NCI-H2227 treated with DMSO at 0.1 percent for 48 hours (cell line): ENCODE data around the gene PRIMPOL.
"Not testable (repeated sequence)": the region's sequence is repeated elsewhere in the genome, so short reads cannot be mapped to it uniquely, and the experiment has no call there.

Experiments used
- DNase-seq: peaks from one replicate; lab custom pipeline; 2025; lab: John Stamatoyannopoulos, UW

PRIMPOL gene

DNA sequence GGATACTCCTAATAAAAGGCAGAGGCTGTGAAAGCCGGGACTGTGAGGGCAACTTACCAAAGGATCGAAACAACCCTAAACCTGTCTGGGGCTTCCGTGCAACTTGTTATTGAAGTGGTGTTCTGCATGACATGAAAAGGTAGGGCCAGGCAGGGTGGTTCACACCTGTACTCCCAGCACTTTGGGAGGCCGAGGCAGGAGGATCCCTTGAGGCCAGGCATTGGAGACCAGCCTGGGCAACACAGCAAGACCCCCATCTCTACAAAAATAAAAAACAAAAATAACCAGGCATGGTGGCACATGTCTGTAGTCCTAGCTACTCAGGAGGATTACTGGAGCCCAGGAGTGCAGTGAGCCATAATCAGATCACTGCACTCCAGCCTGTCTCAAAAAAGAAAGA, 12.6 kb upstream of the PRIMPOL start:
- no peak for DNase-seq

DNA sequence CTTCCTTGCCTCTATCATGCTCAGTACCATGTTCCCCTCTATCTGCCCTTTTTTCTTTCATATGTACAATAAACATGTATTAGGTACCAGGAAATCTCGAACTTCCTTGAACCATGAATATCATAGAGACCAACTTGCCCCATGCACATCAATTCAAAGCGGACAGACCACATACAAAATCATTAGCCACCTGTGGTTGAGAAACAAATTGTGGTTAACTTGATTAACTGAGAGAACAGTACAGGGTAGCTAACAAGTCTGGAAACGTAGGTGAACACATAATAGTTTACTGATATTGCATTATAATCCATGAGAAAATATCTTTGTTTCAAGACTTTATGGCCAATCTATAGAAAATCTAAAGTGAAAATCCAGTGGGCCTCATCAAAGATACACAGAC, 8.5 kb upstream of the PRIMPOL start:
- no peak for DNase-seq

GRCh38 chr4:184641451-184641850, 8.1 kb upstream of the PRIMPOL start:
- no peak for DNase-seq

GRCh38 chr4:184643731-184644130, 5.8 kb upstream of the PRIMPOL start:
- DNase-seq: no peak

DNA sequence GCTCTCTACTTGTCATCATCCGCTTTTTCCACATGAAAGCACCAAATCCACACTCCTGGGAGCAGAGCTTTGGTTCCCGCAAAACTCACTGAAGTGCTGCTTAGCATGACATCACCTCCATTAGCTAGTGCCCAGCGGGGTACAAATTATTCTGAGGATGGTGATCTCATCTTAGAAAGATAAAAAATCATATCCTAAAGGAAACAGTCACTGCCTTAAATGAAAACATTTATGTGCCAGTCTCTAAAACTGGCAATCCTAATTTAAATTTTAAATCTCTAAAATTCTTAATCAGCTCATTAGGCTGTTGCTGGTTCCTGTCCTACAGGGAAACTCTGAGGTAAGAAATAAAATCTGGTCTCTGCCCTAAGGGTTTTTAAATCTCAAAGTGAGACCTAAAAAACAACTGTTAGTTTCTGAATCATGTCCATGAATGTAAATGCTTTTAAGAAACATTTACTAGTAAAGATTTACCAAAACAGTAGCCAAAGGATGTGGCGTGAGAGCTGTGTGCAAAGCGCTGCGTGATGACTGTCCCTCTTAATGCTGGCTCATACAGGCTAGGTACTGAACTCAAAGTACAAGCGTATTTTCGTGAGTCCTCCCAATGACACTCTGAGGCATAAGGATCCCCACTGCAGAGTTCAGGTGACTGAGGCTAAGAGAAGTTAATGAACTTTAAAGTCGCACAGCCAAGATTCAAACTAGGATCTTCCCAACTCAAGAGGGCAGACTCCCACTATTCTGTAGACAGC, 4.8 kb upstream of the PRIMPOL start:
- no peak for DNase-seq

GRCh38 chr4:184645904-184646610, 3.5 kb upstream of the PRIMPOL start:
- no peak for DNase-seq

GRCh38 chr4:184647266-184648053, 2.1 kb upstream of the PRIMPOL start:
- no peak for DNase-seq

- no peak for DNase-seq
These were observed 1.6 kb upstream of the PRIMPOL start for GRCh38 chr4:184648054-184648312.

- no peak for DNase-seq
These were observed 1.1 kb upstream of the PRIMPOL start for GRCh38 chr4:184648313-184649025.

DNA sequence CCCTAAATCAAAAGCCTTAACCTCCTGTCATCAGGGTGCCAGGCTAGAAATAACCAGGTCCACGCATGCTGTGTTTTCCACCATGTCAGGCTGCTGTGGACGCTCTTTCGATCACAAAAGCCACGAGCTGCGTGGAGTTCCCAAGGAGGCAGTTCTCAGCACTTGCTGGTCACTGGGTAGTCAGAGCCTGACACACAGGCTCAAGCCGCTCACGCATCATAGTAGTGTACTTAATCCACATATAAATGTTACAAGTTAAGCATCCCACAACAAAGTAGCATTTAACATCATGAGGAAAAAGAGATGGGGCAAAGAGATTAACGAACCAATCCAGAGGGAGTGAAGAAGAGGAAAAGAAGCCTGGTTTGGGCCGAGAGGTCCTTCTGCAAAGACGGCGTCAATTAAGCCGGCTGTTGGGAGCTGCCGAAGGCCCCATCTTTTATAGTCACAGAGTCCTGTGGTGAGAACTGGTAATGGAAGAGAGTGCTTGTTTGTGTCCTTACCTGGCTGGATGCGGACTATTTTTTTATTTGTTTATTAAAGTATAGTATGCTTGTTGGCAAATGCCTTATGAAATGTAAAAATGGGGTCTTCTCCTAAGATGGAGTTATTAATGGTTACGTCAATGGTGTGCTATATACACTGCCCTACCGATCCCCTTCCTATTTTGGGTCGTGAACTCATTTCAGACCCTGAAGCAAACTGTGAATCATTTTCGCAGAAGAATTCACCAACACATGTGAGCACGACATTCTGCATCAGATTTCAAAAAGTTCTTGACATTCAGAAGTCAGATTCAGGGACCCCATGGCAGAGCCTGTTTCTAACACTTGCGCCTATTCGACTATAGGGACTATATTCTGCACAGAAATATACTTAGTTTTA, 675 bp downstream of the PRIMPOL start:
- DNase-seq: peak; percentile 41

GRCh38 chr4:184651899-184652298, 2.4 kb downstream of the PRIMPOL start:
- no peak for DNase-seq

GRCh38 chr4:184652681-184653080, 3.1 kb downstream of the PRIMPOL start:
- DNase-seq: not testable (repeated sequence)

GRCh38 chr4:184653650-184654049, 4.1 kb downstream of the PRIMPOL start:
- DNase-seq: no peak

- no peak for DNase-seq
These were observed 6.6 kb downstream of the PRIMPOL start for GRCh38 chr4:184655889-184656869.

DNA sequence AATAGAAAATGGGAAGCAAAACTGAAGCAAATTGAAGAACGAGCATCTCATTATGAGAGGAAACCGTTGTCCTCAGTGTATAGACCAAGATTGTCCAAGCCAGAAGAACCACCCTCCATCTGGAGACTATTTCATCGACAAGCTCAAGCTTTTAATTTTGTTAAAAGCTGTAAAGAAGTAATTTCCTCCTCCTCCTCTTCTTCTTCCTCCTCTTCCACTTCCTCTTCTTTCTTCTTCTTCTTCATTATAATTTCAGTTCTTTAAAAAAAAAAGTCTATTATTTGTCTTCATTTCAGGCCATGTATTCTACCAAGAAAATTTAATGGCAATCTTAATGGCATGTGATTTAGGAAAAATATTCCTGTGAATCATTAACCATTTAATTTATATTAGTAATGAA, 7.6 kb downstream of the PRIMPOL start:
- no peak for DNase-seq

- not testable (repeated sequence) for DNase-seq
These were observed 8.3 kb downstream of the PRIMPOL start for GRCh38 chr4:184657820-184658219.

DNA sequence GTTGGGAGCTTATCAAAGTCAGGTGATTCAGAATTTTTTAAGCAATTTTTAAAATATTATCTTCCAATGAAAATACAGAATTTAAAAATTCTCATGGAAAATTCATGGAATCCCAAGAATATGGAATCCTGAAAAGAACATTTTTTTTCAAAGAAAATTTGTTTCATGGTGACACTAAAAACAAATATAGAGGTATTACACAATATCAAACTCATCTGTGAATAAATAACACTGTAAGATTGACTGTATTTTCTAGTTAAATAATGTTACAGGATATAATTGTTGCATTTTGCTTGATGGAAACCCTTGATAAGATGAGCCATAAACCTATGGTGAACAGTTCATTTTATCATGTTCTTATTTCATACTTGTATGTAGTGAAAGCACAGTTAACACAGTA, 11.4 kb downstream of the PRIMPOL start:
- DNase-seq: no peak

DNA sequence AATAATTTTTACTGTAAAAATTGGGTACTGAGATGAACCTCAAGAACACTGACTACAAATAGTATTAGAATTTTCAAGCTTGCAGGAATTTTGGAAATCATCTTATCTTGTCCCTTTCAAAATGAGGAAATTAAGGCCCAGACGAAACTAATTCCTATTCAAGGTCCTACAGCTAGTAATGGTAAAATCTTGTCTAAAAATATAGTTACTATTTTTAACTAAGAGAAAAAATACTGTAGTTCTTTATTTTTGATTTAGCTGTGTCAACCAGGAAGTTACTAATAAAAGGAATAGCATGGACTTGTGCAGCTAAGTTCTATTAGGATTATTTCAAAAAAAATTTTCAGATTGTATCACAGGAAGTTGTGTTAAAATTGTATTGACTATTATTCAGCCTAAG, 12.7 kb downstream of the PRIMPOL start:
- DNase-seq: no peak

GRCh38 chr4:184664445-184665210, 15.1 kb downstream of the PRIMPOL start:
- DNase-seq: no peak
